ENCODE results near the gene CDC14A.
"Not testable (repeated sequence)": the region's sequence is repeated elsewhere in the genome, so short reads cannot be mapped to it uniquely, and the experiment has no call there.

Gene CDC14A, protein sequence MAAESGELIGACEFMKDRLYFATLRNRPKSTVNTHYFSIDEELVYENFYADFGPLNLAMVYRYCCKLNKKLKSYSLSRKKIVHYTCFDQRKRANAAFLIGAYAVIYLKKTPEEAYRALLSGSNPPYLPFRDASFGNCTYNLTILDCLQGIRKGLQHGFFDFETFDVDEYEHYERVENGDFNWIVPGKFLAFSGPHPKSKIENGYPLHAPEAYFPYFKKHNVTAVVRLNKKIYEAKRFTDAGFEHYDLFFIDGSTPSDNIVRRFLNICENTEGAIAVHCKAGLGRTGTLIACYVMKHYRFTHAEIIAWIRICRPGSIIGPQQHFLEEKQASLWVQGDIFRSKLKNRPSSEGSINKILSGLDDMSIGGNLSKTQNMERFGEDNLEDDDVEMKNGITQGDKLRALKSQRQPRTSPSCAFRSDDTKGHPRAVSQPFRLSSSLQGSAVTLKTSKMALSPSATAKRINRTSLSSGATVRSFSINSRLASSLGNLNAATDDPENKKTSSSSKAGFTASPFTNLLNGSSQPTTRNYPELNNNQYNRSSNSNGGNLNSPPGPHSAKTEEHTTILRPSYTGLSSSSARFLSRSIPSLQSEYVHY

DNA sequence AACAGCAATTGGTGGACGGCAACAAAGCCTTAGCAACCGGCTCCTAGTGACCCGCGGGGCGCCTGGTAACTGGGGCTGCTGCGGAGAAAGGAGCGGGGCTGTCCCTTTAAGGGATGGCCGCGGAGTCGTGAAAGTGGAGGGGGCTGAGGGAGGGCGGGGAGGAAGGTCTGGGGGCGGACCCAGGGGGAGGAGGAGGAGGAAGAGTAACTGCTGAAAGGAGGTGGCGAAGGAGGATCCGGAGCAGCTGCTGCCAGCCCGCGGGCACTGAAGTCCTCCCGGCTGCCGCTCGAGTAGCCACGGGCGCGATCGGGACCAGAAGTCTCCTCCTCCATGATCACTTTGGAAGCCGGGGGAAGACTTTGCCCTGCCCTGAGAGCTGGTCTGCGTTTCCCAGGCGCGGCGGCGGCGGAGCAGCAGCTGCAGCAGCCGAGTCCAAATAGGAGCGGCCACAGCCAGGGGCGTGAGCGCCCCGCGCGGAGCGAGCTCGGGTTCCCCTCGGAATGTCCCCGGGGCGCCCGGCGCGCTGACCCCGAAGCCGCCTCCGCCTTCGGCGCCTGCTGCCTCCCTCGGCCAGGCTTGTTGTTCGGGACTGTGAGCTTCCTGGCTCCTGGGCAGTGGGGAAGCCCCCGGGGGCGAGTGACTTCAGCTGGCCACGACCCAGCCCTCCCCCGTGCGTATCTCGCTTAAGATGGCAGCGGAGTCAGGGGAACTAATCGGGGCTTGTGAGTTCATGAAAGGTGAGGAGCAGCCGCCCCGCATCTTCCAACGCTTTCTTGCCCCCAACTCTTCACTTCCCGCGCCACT is at the start of gene CDC14A:
TSS of gene CDC14A (plus strand) at position 240 of the 804 bp plus-strand sequence. CDS start at position 689, 449 bp downstream.
- peak; percentile 85 for DNase-seq

DNA sequence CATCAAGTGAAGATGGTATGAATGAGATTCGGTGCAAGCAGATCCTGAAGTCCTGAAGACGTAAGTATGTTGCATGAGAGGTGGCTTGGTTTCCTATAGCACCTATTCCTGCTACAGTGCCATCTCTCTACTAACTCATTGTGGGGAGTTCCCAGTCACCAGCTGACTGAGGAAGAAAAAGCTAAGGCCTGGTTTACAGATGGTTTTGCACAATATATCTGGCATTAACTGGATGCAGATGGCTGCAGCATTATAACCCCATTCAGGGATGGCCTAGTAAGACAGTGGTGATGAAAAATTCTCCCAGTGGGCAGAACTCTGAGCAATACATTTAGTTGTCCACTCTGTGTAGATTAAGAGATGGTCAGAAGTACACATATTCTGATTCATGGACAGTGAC is 49.6 kb upstream of the CDC14A start:
- no peak for DNase-seq

DNA sequence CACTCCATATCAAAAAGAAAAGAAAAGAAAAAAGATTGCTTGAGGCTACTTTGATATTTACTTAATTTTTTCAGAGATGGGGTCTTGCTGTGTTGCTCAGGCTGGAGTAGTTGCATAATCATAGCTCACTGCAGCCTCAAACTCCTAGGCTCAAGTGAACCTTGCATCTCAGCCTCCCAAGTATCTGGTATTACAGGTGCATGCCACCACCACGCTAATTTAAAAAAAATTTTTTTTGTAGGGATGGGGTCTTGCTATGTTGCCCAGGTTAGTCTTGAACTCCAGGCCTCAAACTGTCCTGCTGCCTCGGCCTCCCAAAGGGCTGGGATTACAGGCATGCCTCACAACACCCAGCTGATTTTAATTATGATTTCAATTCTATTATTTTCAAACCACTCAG is 48.1 kb upstream of the CDC14A start:
- no peak for DNase-seq

DNA sequence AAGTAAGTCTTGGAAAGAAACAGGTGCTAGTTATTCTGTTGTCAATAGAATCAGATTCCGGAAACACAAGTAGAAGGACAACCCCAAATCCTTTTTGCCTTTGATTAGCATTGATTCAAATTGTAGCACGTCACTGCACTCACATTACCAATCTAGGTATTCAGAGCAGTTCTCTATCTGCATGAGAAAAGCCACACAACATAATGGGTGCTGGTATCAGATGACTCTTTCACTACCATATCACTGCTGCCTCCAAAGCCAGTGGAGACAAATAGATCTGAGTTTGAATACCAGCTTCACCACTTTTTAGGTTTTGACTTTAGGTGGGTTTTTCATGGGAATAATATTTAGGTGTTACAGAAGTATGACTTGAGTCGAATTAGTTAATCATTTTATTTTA is 47.4 kb upstream of the CDC14A start:
- no peak for DNase-seq

DNA sequence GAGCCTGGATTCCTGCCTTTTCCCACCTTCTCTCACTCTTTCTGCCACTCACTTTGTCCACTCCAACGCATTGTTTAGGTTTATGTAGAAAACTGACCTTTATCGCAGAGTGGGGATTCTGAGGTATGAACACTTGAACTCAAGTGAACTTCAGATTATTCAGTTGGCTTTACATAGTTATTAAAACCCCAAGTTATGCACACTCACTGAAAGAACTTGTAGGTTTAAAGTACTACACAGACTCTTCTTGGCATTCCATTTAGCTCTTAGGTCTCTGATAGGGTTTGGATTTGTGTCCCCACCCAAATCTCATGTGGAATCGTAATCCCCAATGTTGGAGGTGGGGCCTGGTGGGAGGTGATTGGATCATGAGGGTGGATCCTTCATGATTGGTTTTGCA is 46.4 kb upstream of the CDC14A start:
- no peak for DNase-seq

DNA sequence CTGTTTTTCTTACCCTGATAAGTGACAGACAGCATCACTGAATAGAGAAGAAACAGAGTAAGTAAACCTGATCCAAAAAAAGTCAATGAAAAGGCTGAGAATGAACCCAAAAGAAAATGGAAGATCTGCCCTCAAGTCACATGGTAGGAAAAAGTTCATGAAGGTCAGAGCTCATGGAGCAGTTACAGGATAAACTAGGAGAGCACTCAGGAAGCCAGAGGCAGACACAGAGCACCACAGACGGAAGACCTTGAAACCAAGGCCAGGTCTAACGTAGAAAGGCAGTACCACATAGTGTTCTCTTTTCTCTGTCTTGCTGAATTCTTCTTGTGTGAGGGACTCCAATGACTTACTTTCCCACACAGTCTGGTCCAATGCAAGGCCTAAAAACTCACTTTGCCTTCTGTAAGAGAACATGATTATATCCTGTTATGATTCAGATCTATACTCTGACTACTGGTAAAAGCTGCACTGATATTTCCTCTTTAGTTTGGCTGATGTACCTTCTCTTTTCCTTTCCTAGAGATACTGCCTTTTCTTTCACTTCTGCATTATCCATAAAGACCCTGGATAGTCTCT is 45.5 kb upstream of the CDC14A start:
- DNase-seq, result no peak

DNA sequence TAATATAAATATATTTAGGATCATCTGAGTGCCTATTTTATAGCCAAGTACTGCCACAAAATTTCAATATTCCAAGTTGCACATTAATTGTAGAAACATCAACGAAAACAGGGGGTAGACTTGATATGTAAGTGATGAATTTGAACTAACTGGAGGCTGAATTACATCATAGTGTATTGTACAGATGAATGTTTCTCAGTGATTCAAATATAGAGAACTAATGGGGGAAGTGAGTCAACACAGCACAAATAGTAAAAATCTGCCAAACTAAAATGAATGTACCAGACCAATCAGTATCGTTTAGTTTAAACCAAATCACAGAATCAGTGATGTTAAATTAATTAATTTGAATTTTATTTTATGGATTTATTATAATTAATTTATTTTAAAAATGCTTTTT is 43.5 kb upstream of the CDC14A start:
- no peak for DNase-seq

DNA sequence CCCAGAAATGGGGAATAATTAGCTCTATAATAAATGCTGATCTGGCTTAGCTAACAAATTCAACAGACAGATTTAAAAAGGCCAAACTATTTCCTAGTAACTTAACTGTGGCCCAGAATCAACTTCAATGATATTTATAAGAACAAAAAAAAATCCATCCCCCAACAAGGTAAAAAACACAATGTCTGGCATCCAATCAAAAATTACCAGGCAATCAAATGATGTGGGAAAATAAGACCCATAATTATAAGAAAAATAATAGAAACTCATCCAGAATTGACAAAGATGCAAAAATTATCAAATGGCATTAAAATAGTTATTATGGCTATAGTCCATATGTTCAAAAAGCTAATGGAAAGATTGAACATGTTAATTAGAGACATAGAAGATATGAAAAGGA is 42.4 kb upstream of the CDC14A start:
- DNase-seq, result no peak

DNA sequence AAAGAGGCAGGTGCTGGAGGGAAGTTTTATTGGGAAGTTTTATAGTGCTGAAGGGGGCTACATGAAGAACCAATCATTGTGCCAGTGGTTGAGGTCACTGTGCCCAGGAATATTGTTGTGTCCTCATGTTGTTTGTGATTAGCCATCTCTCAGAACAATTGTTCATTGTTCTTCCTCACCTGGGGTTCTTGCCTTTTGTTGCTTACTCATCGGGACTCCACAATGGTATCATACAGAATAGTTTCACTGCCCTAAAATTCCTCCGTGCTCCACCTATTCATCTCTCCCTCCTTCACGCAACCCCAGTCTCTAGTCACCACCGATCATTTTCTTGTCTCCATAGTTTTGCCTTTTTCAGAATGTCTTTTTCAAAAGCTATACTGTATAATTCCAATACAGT is 38.9 kb upstream of the CDC14A start:
- DNase-seq, result no peak

DNA sequence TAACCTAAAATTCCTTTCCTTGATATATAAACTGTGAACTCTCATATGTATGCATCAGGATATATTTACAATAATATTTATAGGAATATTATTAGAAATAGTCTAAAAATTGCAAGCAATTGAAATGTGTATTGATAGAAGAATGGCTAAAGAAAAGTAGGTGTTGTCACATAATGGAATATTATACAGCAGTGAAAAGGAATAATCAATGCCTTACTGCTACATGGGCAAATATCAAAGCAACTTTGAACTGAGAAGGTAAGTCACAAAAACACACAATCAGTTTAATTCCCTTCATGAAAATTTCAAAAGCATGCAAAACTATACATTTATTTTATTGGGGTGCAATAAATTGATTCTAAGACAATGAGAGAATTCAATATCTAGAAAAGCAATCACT is 35.7 kb upstream of the CDC14A start:
- no peak for DNase-seq

DNA sequence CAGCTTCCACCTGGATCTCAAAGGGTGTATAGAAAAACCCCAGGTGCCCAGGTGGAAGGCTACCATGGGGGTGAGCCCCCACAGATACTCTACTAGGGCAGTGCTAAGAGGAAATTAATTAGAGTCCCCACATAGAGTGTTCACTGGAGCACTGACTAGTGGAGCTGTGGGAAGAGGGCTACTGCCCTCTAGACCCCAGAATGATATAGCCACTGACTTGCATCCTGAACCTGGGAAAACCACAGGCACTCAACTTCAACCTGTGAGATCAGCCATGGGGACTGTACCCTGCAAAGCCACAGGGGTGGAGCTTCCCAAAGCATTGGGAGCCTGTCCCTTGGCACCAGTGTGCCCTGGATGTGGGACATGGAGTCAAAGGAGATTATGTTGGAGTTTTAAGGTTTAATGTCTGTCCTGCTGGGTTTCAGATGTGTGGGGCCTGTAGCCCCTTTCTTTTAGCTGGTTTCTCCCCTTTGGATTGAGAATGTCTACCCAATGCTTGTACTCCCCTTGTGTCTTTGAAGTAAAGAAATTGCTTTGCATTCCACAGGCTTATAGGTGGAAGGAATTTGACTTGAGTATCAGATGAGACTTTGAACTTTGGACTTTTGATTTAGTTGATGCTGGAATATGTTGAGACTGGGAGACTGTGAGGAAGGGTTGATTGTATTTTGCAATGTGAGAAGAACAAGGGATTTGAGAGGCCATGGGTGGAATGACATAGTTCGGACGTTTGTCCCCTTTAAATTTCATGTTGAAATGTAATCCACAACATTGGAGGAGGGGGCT is 31.8 kb upstream of the CDC14A start:
- DNase-seq, result no peak

DNA sequence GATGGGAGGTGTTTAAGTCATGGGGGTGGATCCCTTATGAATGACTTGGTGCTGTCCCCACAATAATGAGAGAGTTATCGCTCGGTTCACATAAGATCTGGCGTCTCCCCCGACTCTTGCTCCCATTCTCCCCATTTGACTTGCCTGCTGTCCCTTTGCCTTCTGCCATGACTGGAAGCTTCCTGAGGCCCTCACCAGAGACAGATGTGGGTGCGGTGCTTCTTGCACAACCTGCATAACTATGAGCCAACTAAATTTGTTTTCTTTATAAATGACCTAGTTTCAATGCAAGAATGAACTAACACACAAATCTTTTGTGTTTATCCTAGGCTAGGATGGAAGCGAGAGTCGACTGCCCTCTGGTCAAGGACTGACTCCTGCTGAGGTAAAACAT is 31.2 kb upstream of the CDC14A start:
- no peak for DNase-seq

DNA sequence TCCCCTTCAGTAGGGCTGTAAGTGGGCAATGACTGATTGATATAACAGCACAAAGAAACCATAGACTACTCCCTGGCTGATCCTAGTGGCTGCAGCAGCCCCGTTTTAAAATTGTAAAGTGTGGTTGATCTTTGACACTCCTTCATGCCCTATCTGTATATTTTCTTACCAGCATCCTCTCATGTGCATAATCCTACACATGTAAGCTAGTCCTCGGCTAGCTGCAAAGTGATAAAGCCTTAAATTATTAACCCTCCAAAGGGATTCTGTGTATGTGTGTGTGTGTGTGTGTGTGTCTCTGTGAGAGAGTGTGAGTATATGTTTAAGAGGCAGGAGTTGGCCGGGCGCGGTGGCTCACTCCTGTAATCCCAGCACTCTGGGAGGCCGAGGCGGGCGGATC is 30.8 kb upstream of the CDC14A start:
- DNase-seq, result no peak

DNA sequence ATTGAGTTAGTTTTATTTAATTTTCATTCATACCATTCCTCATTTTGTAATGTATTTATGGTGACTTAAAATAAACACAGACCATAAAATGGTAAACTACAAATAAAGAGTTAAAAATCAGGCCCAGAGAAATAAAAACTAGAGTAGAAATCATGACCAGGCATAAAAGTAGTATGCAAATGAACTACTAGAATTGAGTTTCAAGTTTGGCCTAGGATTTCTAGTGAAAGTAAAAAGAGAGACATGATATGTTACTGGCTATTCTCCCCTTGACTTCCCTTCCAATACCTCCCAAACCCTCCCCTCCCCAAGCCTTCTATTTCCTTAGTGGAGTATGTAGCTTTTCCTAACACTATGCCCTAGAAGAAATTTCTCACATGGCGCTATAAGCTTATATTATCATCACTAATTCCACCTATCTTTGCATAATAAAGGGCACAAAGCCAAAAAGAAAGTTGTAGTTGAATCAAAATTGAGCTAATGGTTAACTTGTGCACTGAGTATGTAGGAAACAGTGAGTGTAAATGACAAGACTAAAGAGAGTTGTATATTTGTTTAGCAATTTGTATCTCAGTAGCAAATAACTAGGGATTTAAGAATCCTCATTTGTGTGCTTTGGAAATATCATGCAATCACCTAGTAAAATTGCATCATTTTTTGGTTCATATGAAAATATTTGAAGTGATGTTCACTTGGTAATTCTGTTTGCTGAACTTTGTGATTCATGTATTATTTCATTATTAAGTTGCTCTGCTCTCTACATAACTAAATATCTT is 29.7 kb upstream of the CDC14A start:
- no peak for DNase-seq

DNA sequence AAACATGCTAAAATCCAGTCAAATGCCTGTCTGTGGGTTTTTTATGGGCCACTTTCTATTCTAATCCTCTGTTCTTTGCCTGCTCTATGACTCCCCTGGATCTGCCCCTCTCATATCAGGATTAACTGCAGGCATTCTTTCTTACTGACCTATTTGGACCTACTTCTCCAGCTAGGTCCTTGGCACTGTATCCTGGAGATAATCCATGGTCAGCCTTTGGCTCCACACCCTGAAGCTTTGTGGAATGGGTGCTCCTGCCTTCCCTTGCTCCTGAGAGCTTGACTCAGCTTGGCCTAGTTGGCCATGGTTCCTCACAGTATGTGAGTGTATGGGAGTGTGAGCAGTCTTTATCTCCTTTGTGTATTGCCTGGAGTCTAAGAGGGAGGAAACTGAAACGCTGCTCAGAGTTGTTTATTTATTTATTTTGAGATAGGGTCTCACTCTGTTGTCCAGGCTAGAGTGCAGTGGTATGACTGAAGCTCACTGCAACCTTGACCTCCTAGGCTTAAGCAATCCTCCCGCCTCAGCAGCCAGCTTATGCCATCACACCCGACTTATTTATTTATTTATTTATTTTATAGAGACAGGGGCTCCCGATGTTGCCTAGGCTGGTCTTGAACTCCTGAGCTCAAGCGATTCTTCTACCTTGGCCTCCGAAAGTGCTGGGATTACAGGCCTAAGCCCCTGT is 28.7 kb upstream of the CDC14A start:
- DNase-seq, result no peak

DNA sequence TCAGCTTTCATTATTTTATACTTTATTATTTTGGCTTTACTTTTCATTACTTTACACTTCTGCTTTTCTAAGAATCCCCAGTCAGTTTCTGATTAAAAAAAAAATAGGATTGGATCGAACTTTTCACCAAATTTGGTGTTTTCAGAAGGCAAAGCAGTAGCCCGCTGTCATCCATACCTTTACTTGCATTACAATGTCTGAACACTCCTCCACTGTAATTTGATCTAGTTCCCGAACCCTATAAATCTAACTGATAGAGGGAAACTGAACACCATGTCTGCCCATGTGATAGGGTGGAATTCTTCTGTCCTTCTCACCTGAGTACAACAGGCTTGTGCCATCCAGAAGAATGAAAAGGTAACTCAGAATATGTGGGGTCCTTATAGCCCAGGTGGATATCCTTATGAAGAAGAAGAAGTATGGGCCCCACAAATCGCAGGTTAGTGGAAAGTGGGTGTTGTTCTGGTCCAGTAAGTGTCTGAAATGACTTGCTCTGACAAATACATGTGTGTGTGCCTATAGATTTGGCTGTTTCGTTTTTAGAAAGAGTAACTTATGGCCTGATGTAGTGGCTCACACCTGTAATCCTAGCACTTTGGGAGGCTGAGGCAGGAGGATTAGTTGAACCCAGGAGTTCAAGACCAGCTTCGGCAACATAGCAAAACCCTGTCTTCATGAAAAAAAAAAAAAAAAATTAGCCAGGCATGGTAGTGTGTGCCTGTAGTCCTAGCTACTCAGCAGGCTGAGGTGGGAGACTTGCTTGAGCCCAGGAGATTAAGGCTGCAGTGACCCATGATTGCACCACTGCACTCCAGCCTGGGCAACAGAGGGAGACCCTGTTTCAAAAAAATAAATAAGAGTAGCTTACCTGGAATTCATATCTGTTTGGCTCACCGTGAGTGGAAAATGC is 26.6 kb upstream of the CDC14A start:
- DNase-seq, result no peak

DNA sequence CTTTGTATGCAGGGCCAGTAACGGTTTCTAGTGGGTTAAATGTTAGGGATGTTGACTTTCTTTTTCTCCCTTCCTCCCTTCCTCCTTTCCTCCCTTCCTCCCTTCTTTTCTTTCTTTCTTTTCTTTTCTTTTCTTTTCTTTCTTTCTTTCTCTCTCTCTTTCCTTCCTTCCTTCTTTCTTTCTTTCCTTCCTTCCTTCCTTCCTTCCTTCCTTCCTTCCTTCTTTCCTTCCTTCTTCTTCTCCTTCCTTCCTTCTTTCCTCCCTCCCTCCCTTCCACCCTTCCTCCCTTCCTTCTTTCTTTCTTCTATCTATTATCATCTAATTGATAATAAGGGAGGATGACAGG is 26.0 kb upstream of the CDC14A start:
- not testable (repeated sequence) for DNase-seq

DNA sequence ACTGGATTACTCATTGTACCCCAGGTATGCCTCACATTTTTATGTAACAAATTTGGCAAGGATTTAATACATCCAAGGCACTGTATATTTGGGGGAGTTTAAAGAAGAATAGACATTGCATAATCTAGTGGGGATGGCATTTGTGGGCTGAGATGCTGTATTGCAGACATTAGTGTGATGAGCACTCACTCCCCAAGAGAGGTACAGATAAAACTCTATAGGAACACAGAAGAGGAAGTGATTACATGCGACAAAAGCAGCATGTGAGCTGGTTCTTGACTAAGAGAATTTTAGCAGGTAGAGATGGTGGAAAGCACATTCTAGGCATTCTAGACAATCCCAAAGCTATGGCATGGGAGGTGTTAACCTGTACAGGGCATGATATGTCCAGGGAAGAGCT is 24.2 kb upstream of the CDC14A start:
- no peak for DNase-seq

DNA sequence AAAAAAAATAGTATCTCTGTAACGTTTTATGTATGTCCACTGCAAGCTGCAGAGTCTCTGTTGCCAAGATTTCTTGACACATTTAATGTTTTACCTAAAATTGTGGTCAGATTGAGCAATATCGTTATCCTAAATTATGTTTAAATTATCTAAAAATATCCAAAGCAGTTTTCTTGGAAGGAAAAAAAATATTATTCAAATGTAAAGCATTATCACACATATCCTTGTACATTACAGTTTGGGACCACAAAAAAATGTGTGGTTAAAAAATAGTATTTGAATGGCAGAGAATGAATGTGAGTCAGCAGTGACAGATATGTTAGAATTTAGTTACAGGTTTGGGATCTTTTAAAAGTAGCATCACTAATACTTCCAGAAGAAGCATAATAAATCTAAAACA is 21.2 kb upstream of the CDC14A start:
- not testable (repeated sequence) for DNase-seq

DNA sequence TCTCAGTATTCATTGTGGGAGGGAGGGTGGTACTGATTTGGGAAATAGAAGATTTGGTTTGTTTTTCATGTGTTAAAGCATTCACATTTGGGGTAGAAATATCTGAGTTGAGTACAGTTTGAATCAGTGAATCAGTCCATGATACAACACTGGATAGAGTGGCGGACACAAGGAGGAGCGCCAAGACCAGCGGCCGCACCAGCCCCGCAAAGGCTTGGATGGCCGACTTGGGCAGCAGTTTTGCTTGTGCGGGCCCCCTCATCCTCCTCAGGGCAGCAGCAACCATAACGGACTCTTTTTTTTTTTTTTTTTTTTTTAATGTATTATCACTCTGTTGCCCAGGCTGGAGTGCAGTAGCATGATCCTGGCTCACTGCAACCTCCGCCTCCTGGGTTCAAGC is 20.0 kb upstream of the CDC14A start:
- DNase-seq, result no peak

Data from activated naive CD4-positive, alpha-beta T cell treated with Interleukin-2 at 50 U/mL for 16 hours (primary cell).